Measurements from ENCODE around the gene SEPTIN5. TPM values are rescaled to one million over a fixed set of nuclear protein-coding genes. Genes with fewer than 3 reads are reported as not detected.

The SEPTIN5 gene
- 0.98 and 1.3 TPM in 2 replicates for total RNA-seq

- peaks cover 26% of the 10 kb centered on the region for H3K27me3 Mint-ChIP-seq (ENCODE audit: insufficient read depth)
- no peak within 1 kb of the TSS for H3K27ac Mint-ChIP-seq
- H3K9me3 Mint-ChIP-seq, result no peaks in the 10 kb centered on the region
- intact Hi-C loops (cut with micrococcal nuclease), result loop anchor here (5.0 kb wide), 2 partner anchors 37 to 422 kb away; partner anchors contain the start of gene CLTCL1
- no peak for DNase-seq (ENCODE audit: low spot score)
- peaks cover 5% of the 10 kb centered on the region for H3K4me1 Mint-ChIP-seq (ENCODE audit: low read depth)
- H3K36me3 Mint-ChIP-seq (ENCODE audit: low read depth), result no peaks in the 10 kb centered on the region
- H3K4me3 Mint-ChIP-seq, result peak within 1 kb of the TSS; percentile 62
Observed at GRCh38 chr22:19714312-19715187, at the start of gene SEPTIN5. Gene SEPTIN5, plus strand, starts transcription at chr22:19714503. Its CDS starts 86 bp downstream, at chr22:19714589.

GRCh38 chr22:19664951-19665783 is 49.1 kb upstream of the SEPTIN5 start:
- Mint-ChIP-seq H3K4me1 (ENCODE audit: low read depth) (no peaks in the 10 kb centered on the region), H3K4me3 (no peak overlapping the region), H3K9me3 (no peaks in the 10 kb centered on the region), H3K27me3 (ENCODE audit: insufficient read depth) (peaks cover 11% of the 10 kb centered on the region), H3K36me3 (ENCODE audit: low read depth) (no peaks in the 10 kb centered on the region), H3K27ac (no peak overlapping the region)
- intact Hi-C loops (cut with micrococcal nuclease), result no loop called here
- DNase-seq (ENCODE audit: low spot score), result no peak

GRCh38 chr22:19665784-19666672 is 48.3 kb upstream of the SEPTIN5 start:
- Mint-ChIP-seq H3K27ac (no peak overlapping the region), H3K27me3 (ENCODE audit: insufficient read depth) (peaks cover 15% of the 10 kb centered on the region), H3K36me3 (ENCODE audit: low read depth) (no peaks in the 10 kb centered on the region), H3K9me3 (no peaks in the 10 kb centered on the region), H3K4me3 (no peak overlapping the region), H3K4me1 (ENCODE audit: low read depth) (no peaks in the 10 kb centered on the region)
- DNase-seq (ENCODE audit: low spot score), result no peak
- intact Hi-C loops (cut with micrococcal nuclease), result no loop called here

- H3K36me3 Mint-ChIP-seq (ENCODE audit: low read depth), result no peaks in the 10 kb centered on the region
- no peaks in the 10 kb centered on the region for H3K4me1 Mint-ChIP-seq (ENCODE audit: low read depth)
- H3K27ac Mint-ChIP-seq, result no peak overlapping the region
- no peak for DNase-seq (ENCODE audit: low spot score)
- H3K4me3 Mint-ChIP-seq, result no peak overlapping the region
- intact Hi-C loops (cut with micrococcal nuclease), result no loop called here
- no peaks in the 10 kb centered on the region for H3K9me3 Mint-ChIP-seq
- peaks cover 16% of the 10 kb centered on the region for H3K27me3 Mint-ChIP-seq (ENCODE audit: insufficient read depth)
Observed at GRCh38 chr22:19666673-19667593, 47.4 kb upstream of the SEPTIN5 start.

- Mint-ChIP-seq H3K27ac (no peak overlapping the region), H3K36me3 (ENCODE audit: low read depth) (no peaks in the 10 kb centered on the region)
Observed at GRCh38 chr22:19667872-19668740, 46.2 kb upstream of the SEPTIN5 start.

GRCh38 chr22:19668748-19669147 is 45.6 kb upstream of the SEPTIN5 start:
- intact Hi-C loops (cut with micrococcal nuclease), result no loop called here
- Mint-ChIP-seq H3K27ac (no peak overlapping the region), H3K36me3 (ENCODE audit: low read depth) (no peaks in the 10 kb centered on the region), H3K27me3 (ENCODE audit: insufficient read depth) (peaks cover 15% of the 10 kb centered on the region), H3K9me3 (no peaks in the 10 kb centered on the region), H3K4me3 (no peak overlapping the region), H3K4me1 (ENCODE audit: low read depth) (no peaks in the 10 kb centered on the region)
- no peak for DNase-seq (ENCODE audit: low spot score)

More at GRCh38 chr22:19667872-19668740, 46.2 kb upstream of the SEPTIN5 start:
- Mint-ChIP-seq H3K27me3 (ENCODE audit: insufficient read depth) (peaks cover 16% of the 10 kb centered on the region), H3K4me3 (no peak overlapping the region), H3K9me3 (no peaks in the 10 kb centered on the region), H3K4me1 (ENCODE audit: low read depth) (no peaks in the 10 kb centered on the region)
- intact Hi-C loops (cut with micrococcal nuclease), result no loop called here
- DNase-seq (ENCODE audit: low spot score), result no peak

- Mint-ChIP-seq H3K4me1 (ENCODE audit: low read depth) (no peaks in the 10 kb centered on the region), H3K9me3 (no peaks in the 10 kb centered on the region), H3K36me3 (ENCODE audit: low read depth) (no peaks in the 10 kb centered on the region), H3K27me3 (ENCODE audit: insufficient read depth) (peaks cover 14% of the 10 kb centered on the region), H3K4me3 (no peak overlapping the region), H3K27ac (no peak overlapping the region)
- intact Hi-C loops (cut with micrococcal nuclease), result no loop called here
- DNase-seq (ENCODE audit: low spot score), result no peak
Observed at GRCh38 chr22:19669570-19669969, 44.7 kb upstream of the SEPTIN5 start.

- Mint-ChIP-seq H3K4me1 (ENCODE audit: low read depth) (no peaks in the 10 kb centered on the region), H3K4me3 (no peak overlapping the region), H3K36me3 (ENCODE audit: low read depth) (no peaks in the 10 kb centered on the region), H3K9me3 (no peaks in the 10 kb centered on the region), H3K27me3 (ENCODE audit: insufficient read depth) (peaks cover 12% of the 10 kb centered on the region), H3K27ac (no peak overlapping the region)
- intact Hi-C loops (cut with micrococcal nuclease), result no loop called here
- DNase-seq (ENCODE audit: low spot score), result no peak
Observed at GRCh38 chr22:19671316-19671715, 43.0 kb upstream of the SEPTIN5 start.

GRCh38 chr22:19672054-19672776 is 42.1 kb upstream of the SEPTIN5 start:
- Mint-ChIP-seq H3K27me3 (ENCODE audit: insufficient read depth) (peaks cover 7% of the 10 kb centered on the region), H3K27ac (no peak overlapping the region), H3K9me3 (no peaks in the 10 kb centered on the region), H3K4me1 (ENCODE audit: low read depth) (no peaks in the 10 kb centered on the region), H3K4me3 (no peak overlapping the region), H3K36me3 (ENCODE audit: low read depth) (no peaks in the 10 kb centered on the region)
- intact Hi-C loops (cut with micrococcal nuclease), result no loop called here
- no peak for DNase-seq (ENCODE audit: low spot score)

GRCh38 chr22:19673660-19674059 is 40.6 kb upstream of the SEPTIN5 start:
- no peaks in the 10 kb centered on the region for H3K4me1 Mint-ChIP-seq (ENCODE audit: low read depth)
- no peaks in the 10 kb centered on the region for H3K36me3 Mint-ChIP-seq (ENCODE audit: low read depth)
- H3K27ac Mint-ChIP-seq, result no peak overlapping the region
- H3K4me3 Mint-ChIP-seq, result no peak overlapping the region
- H3K9me3 Mint-ChIP-seq, result no peaks in the 10 kb centered on the region
- no peak for DNase-seq (ENCODE audit: low spot score)
- intact Hi-C loops (cut with micrococcal nuclease), result no loop called here
- H3K27me3 Mint-ChIP-seq (ENCODE audit: insufficient read depth), result peaks cover 4% of the 10 kb centered on the region
